Mucosa of rectum (tissue), 2 donors: Measurements from ENCODE around the gene ADAMTSL5.
"Not testable (repeated sequence)": the region's sequence is repeated elsewhere in the genome, so short reads cannot be mapped to it uniquely, and the experiment has no call there.

ENCODE experiments used
- H3K27ac ChIP-seq, 2 donors: one replicate each; pipeline ENCODE4 v1.7.0; 2013; ENCODE audit warnings: inconsistent platforms in 2 of 2, low read depth in 2 of 2, low read length in 2 of 2
- H3K27me3 ChIP-seq, 2 donors: one replicate each; pipeline ENCODE4 v1.7.0; 2013; ENCODE audit warnings: low read length in 2 of 2; ENCODE audit not compliant: control insufficient read depth in 2 of 2, insufficient read depth in 2 of 2
- H3K36me3 ChIP-seq, 2 donors: one replicate each; pipeline ENCODE4 v1.7.0; 2013; ENCODE audit warnings: low read length in 2 of 2; ENCODE audit not compliant: control insufficient read depth in 2 of 2, insufficient read depth in 2 of 2
- H3K4me1 ChIP-seq, 2 donors: one replicate each; pipeline ENCODE4 v1.7.0; 2013; ENCODE audit warnings: low read length in 2 of 2, mild to moderate bottlenecking in 1 of 2; ENCODE audit not compliant: control insufficient read depth in 2 of 2, insufficient read depth in 2 of 2
- H3K4me3 ChIP-seq, 2 donors: one replicate each; pipeline ENCODE4 v1.7.0; 2013; ENCODE audit warnings: low read length in 2 of 2
- H3K9ac ChIP-seq, 2 donors: one replicate each; pipeline ENCODE4 v1.7.0; 2013; ENCODE audit warnings: low read length in 2 of 2, low read depth in 1 of 2, mild to moderate bottlenecking in 1 of 2
- H3K9me3 ChIP-seq, 2 donors: one replicate each; pipeline ENCODE4 v1.7.0; 2013; ENCODE audit warnings: low read length in 2 of 2; ENCODE audit not compliant: control insufficient read depth in 2 of 2
- donor health status: healthy.
- donor health status: Normal muscosa, but diverticular disease.

ADAMTSL5 gene

GRCh38 chr19:1505991-1506881 is 6.6 kb downstream of the ADAMTSL5 start:
- Histone ChIP-seq H3K27me3 (peaks cover 11 to 27% of the 10 kb centered on the region in 2 donors), H3K9ac (no peak overlapping the region), H3K36me3 (no peaks in the 10 kb centered on the region), H3K4me3 (no peak overlapping the region), H3K4me1 (peaks cover 3 to 4% of the 10 kb centered on the region in 2 donors), H3K27ac (no peak overlapping the region), H3K9me3 (no peaks in the 10 kb centered on the region)

- no peak overlapping the region for H3K4me3 ChIP-seq
- no peaks in the 10 kb centered on the region for H3K36me3 ChIP-seq
- H3K9me3 ChIP-seq = no peaks in the 10 kb centered on the region
- peaks cover 8 to 23% of the 10 kb centered on the region in 2 donors for H3K27me3 ChIP-seq
- H3K27ac ChIP-seq = no peak overlapping the region
- H3K4me1 ChIP-seq = peaks cover 3 to 4% of the 10 kb centered on the region in 2 donors
- H3K9ac ChIP-seq = no peak overlapping the region
These were observed 7.8 kb downstream of the ADAMTSL5 start for GRCh38 chr19:1505012-1505411.

- Histone ChIP-seq H3K4me1 (peaks cover 3 to 4% of the 10 kb centered on the region in 2 donors), H3K36me3 (no peaks in the 10 kb centered on the region), H3K27me3 (peaks cover 8 to 23% of the 10 kb centered on the region in 2 donors), H3K4me3 (no peak overlapping the region), H3K9me3 (no peaks in the 10 kb centered on the region), H3K27ac (no peak overlapping the region), H3K9ac (no peak overlapping the region)
These were observed 8.7 kb downstream of the ADAMTSL5 start for GRCh38 chr19:1503925-1504773.

- H3K27me3 ChIP-seq = peaks cover 8 to 23% of the 10 kb centered on the region in 2 donors
- no peak overlapping the region for H3K9ac ChIP-seq
- H3K27ac ChIP-seq = no peak overlapping the region
- H3K36me3 ChIP-seq = no peaks in the 10 kb centered on the region
- no peak overlapping the region for H3K4me3 ChIP-seq
- H3K9me3 ChIP-seq = no peaks in the 10 kb centered on the region
- peaks cover 3 to 4% of the 10 kb centered on the region in 2 donors for H3K4me1 ChIP-seq
These were observed 9.5 kb downstream of the ADAMTSL5 start for GRCh38 chr19:1503089-1503924.

- no peaks in the 10 kb centered on the region for H3K36me3 ChIP-seq
- no peak overlapping the region for H3K27ac ChIP-seq
- H3K27me3 ChIP-seq = peaks cover 8 to 28% of the 10 kb centered on the region in 2 donors
- H3K4me1 ChIP-seq = peaks cover 3% of the 10 kb centered on the region in 2 donors
- H3K9me3 ChIP-seq = no peaks in the 10 kb centered on the region
- H3K4me3 ChIP-seq = no peak overlapping the region
- H3K9ac ChIP-seq = no peak overlapping the region
These were observed 10.3 kb downstream of the ADAMTSL5 start for GRCh38 chr19:1502433-1503088.

GRCh38 chr19:1501200-1501595 is 11.6 kb downstream of the ADAMTSL5 start:
- no peaks in the 10 kb centered on the region for H3K4me1 ChIP-seq
- H3K27ac ChIP-seq = no peak overlapping the region
- H3K4me3 ChIP-seq = no peak overlapping the region
- H3K9me3 ChIP-seq = no peaks in the 10 kb centered on the region
- H3K9ac ChIP-seq = no peak overlapping the region
- H3K36me3 ChIP-seq = no peaks in the 10 kb centered on the region
- peaks cover 12 to 38% of the 10 kb centered on the region in 2 donors for H3K27me3 ChIP-seq

- H3K36me3 ChIP-seq, H3K9ac ChIP-seq, H3K4me1 ChIP-seq, H3K9me3 ChIP-seq, H3K27ac ChIP-seq, H3K4me3 ChIP-seq: not testable (repeated sequence)
- peaks cover 14 to 32% of the 10 kb centered on the region in 2 donors for H3K27me3 ChIP-seq
These were observed 13.6 kb downstream of the ADAMTSL5 start for GRCh38 chr19:1499231-1499630.

GRCh38 chr19:1497578-1498235 is 15.1 kb downstream of the ADAMTSL5 start:
- Histone ChIP-seq H3K27me3 (peaks cover 6 to 21% of the 10 kb centered on the region in 2 donors), H3K9me3 (no peaks in the 10 kb centered on the region), H3K27ac (no peak overlapping the region), H3K9ac (no peak overlapping the region), H3K4me3 (no peak overlapping the region), H3K36me3 (no peaks in the 10 kb centered on the region), H3K4me1 (no peaks in the 10 kb centered on the region)
